AG04450 (cell line): ENCODE results near the gene FAM151A. TPM values are rescaled to one million over a fixed set of nuclear protein-coding genes. Genes with fewer than 3 reads are reported as not detected.

Experiments
- CTCF ChIA-PET: fragments of 300-600, 350-600 bp; formaldehyde crosslinking; extraction: SDS; loops from one replicate; lab custom pipeline; 2022; ENCODE audit warnings: antibody characterized with exemption, inconsistent platforms; lab: Charles Lee
- POLR2A ChIA-PET: fragments of 350-600 bp; formaldehyde crosslinking; extraction: SDS; loops from one replicate; lab custom pipeline; 2021; ENCODE audit warnings: antibody characterized with exemption, inconsistent platforms; lab: Yijun Ruan, JAX
- DNase-seq: peaks from one replicate; pipeline ENCODE4 v3.0.0-alpha.2; 2011; ENCODE audit warnings: low read depth, low spot score
- H3K27ac ChIP-seq: one replicate; pipeline ENCODE4 v1.5.1; 2012; ENCODE audit warnings: low read depth, low read length, control low read depth
- H3K27me3 ChIP-seq: one replicate; pipeline ENCODE4 v1.6.0; 2012; ENCODE audit warnings: low read length; ENCODE audit not compliant: control insufficient read depth, insufficient read depth
- H3K4me3 ChIP-seq: 2 replicates; pipeline ENCODE4 v1.5.1; 2011; ENCODE audit warnings: mild to moderate bottlenecking, low read depth, low read length, control low read depth
- H3K9me3 ChIP-seq: 2 replicates; pipeline ENCODE4 v1.5.1; 2012; ENCODE audit warnings: low read length; ENCODE audit not compliant: control insufficient read depth, insufficient read depth
- CTCF ChIP-seq: IDR thresholded peaks from 2 replicates; pipeline ENCODE4 v1.5.1; 2011; ENCODE audit warnings: low read depth, low read length, control low read depth, inconsistent platforms
- polyA plus RNA-seq: library from polyadenylated mRNA; depleted of rRNA; stranded (reverse); fragments of >200 nt; gene quantifications from 2 replicates; pipeline ENCODE4 v1.2.3, GENCODE V29; 2011

Gene FAM151A
- polyA plus RNA-seq, 1 experiment = not detected

GRCh38 chr1:54604572-54605370 is 18.6 kb downstream of the FAM151A start:
- no peak overlapping the region for H3K27ac ChIP-seq
- ChIA-PET POLR2A (no interaction called here), CTCF (no interaction called here)
- TF ChIP-seq CTCF = no peak
- no peak overlapping the region for H3K4me3 ChIP-seq
- no peaks in the 10 kb centered on the region for H3K9me3 ChIP-seq
- DNase-seq = no peak
- peaks cover 4% of the 10 kb centered on the region for H3K27me3 ChIP-seq

- H3K9me3 ChIP-seq = no peaks in the 10 kb centered on the region
- H3K27ac ChIP-seq = no peak overlapping the region
- DNase-seq = no peak
- TF ChIP-seq CTCF = no peak
- no peak overlapping the region for H3K4me3 ChIP-seq
- POLR2A ChIA-PET = no interaction called here
- CTCF ChIA-PET = no interaction called here
- peaks cover 4% of the 10 kb centered on the region for H3K27me3 ChIP-seq
Measured at GRCh38 chr1:54604051-54604450, 19.3 kb downstream of the FAM151A start.

DNA sequence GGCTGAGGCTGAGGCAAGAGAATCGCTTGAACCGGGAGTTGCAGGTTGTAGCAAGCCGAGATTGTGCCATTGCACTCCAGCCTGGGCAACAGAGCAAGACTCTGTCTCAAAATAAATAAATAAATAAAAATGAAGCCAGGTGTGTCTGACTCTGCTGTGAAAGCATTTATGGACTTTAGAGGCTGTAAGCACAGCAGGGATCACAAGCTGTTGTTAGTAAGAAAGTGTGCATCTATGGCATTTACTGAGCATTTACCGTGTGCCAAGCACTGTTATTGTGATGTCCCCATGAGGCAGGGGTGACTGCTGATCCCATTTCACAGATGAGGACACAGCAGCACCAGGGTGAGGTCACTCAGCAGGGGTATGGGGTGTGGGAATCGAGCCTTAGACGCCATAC is 20.1 kb downstream of the FAM151A start:
- ChIA-PET CTCF (no interaction called here), POLR2A (no interaction called here)
- Histone ChIP-seq H3K27ac (peak overlapping the region; percentile 21), H3K27me3 (peaks cover 4% of the 10 kb centered on the region), H3K9me3 (no peaks in the 10 kb centered on the region), H3K4me3 (no peak overlapping the region)
- no peak for TF ChIP-seq CTCF
- DNase-seq = no peak

DNA sequence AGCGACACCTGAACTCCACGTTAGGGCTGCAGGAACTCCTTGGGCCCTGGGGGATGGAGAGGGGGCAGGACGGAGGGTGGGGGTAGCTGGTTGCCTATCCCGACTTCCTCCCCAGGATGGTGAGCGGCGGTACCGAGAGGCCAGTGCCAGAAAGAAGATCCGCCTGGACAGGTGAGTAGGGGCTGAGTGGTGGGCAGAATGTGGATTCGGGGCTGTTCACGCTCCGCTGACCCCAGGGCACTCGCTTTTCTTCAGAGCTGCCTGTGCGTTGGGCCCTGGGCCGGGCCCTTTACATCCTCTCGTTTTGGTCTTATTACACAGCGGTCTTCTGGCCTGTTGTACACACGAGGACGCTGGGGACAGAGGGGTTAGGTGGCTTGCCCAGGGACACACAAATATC is 20.8 kb downstream of the FAM151A start:
- Histone ChIP-seq H3K27me3 (peaks cover 4% of the 10 kb centered on the region), H3K4me3 (no peak overlapping the region), H3K27ac (no peak overlapping the region), H3K9me3 (no peaks in the 10 kb centered on the region)
- no peak for DNase-seq
- POLR2A ChIA-PET = no interaction called here
- no peak for TF ChIP-seq CTCF
- CTCF ChIA-PET = no interaction called here

- TF ChIP-seq CTCF = no peak
- Histone ChIP-seq H3K27me3 (peaks cover 4% of the 10 kb centered on the region), H3K9me3 (no peaks in the 10 kb centered on the region), H3K27ac (no peak overlapping the region), H3K4me3 (no peak overlapping the region)
- POLR2A ChIA-PET = interaction anchor here (0.7 kb wide), 1 partner anchor 9 kb away, joined by 3 read pairs; no protein-coding TSS in a partner anchor
- no peak for DNase-seq
- CTCF ChIA-PET = no interaction called here
Measured at GRCh38 chr1:54601730-54602129, 21.6 kb downstream of the FAM151A start.
